GM23338 (cell line): ENCODE measurements around the gene MINDY4. TPM values are rescaled to one million over a fixed set of nuclear protein-coding genes. Genes with fewer than 3 reads are reported as not detected.

ENCODE experiments used
- ATAC-seq: fragments of 200-7000 bp; cut with Tn5 transposase; 3 replicates; pipeline ENCODE4 v1.9.1; 2020
- DNase-seq: peaks from one replicate; pipeline ENCODE4 v3.0.0-alpha.2; 2015; ENCODE audit warnings: low spot score
- H2AFZ ChIP-seq: fragments of 200-600 bp; sonication (generic); 2 replicates; pipeline ENCODE4 v1.8.0; 2016; ENCODE audit warnings: antibody characterized with exemption, mild to moderate bottlenecking, moderate library complexity
- H3F3A ChIP-seq: fragments of 200-600 bp; sonication (generic); replicated peaks from 2 replicates; pipeline ENCODE4 v1.8.0; 2017; ENCODE audit warnings: antibody characterized with exemption, mixed run types, low read depth
- H3K27ac ChIP-seq: fragments of 200-600 bp; sonication (generic); 2 replicates; pipeline ENCODE4 v1.6.1; 2016; ENCODE audit warnings: low read depth
- H3K27me3 ChIP-seq: fragments of 200-600 bp; sonication (generic); 2 replicates; pipeline ENCODE4 v1.8.0; 2016; ENCODE audit warnings: mild to moderate bottlenecking, mixed run types, moderate library complexity; ENCODE audit not compliant: insufficient read depth
- H3K36me3 ChIP-seq: fragments of 200-600 bp; sonication (generic); 2 replicates; pipeline ENCODE4 v1.8.0; 2016; ENCODE audit warnings: mild to moderate bottlenecking; ENCODE audit not compliant: insufficient read depth
- H3K4me1 ChIP-seq: fragments of 200-600 bp; sonication (generic); 2 replicates; pipeline ENCODE4 v1.8.0; 2016; ENCODE audit warnings: mild to moderate bottlenecking, moderate library complexity; ENCODE audit not compliant: insufficient read depth
- H3K4me2 ChIP-seq: fragments of 200-600 bp; sonication (generic); 2 replicates; pipeline ENCODE4 v1.7.1; 2017; ENCODE audit warnings: mixed run types
- H3K4me3 ChIP-seq: fragments of 200-600 bp; sonication (generic); 2 replicates; pipeline ENCODE4 v1.6.1; 2016; ENCODE audit warnings: mixed run types
- H3K79me2 ChIP-seq: fragments of 200-600 bp; sonication (generic); replicated peaks from 2 replicates; pipeline ENCODE4 v1.8.0; 2017; ENCODE audit warnings: mild to moderate bottlenecking; ENCODE audit not compliant: insufficient read depth
- H3K9me2 ChIP-seq: fragments of 200-600 bp; sonication (generic); 2 replicates; pipeline ENCODE4 v1.8.0; 2017; ENCODE audit not compliant: insufficient read depth
- H4K20me1 ChIP-seq: fragments of 200-600 bp; sonication (generic); replicated peaks from 2 replicates; pipeline ENCODE4 v1.8.0; 2017; ENCODE audit warnings: mild to moderate bottlenecking; ENCODE audit not compliant: insufficient read depth
- H3K27ac Mint-ChIP-seq: 2 replicates; pipeline ENCODE4 v1.8.0; 2020; ENCODE audit warnings: inconsistent platforms, mild to moderate bottlenecking, moderate library complexity, mixed read lengths
- H3K27me3 Mint-ChIP-seq: 3 replicates; pipeline ENCODE4 v1.8.0; 2022; ENCODE audit warnings: low read depth, mild to moderate bottlenecking, moderate library complexity, mixed read lengths, inconsistent platforms; ENCODE audit not compliant: insufficient read depth, poor library complexity
- H3K36me3 Mint-ChIP-seq: 3 replicates; pipeline ENCODE4 v1.8.0; 2021; ENCODE audit warnings: low read depth, mild to moderate bottlenecking, inconsistent platforms, moderate library complexity, mixed read lengths
- H3K4me1 Mint-ChIP-seq: 3 replicates; pipeline ENCODE4 v1.8.0; 2020; ENCODE audit warnings: mild to moderate bottlenecking, inconsistent platforms, mixed read lengths
- H3K4me3 Mint-ChIP-seq: 3 replicates; pipeline ENCODE4 v1.8.0; 2021; ENCODE audit warnings: moderate library complexity, mild to moderate bottlenecking, inconsistent platforms, mixed read lengths
- H3K9me3 Mint-ChIP-seq: 3 replicates; pipeline ENCODE4 v1.8.0; 2020; ENCODE audit warnings: moderate library complexity, mild to moderate bottlenecking, inconsistent platforms, mixed read lengths
- CREB1 ChIP-seq: fragments of 250-450 bp; sonication (Bioruptor Pico); IDR thresholded peaks from 2 replicates; pipeline ENCODE4 v1.5.0; 2020; ENCODE audit warnings: low read depth, mild to moderate bottlenecking, moderate library complexity
- EZH2 ChIP-seq: fragments of 200-600 bp; sonication (generic); IDR thresholded peaks from one replicate; pipeline ENCODE4 v1.8.0; 2017; ENCODE audit warnings: antibody characterized with exemption, mild to moderate bottlenecking, low read depth; ENCODE audit not compliant: unreplicated experiment
- EZH2phosphoT487 ChIP-seq: fragments of 200-600 bp; sonication (generic); IDR thresholded peaks from one replicate; pipeline ENCODE4 v1.8.1; 2018; ENCODE audit warnings: antibody characterized with exemption; ENCODE audit not compliant: unreplicated experiment
- JUNB ChIP-seq: IDR thresholded peaks from one replicate; pipeline ENCODE4 v1.6.1; 2016; ENCODE audit warnings: antibody characterized with exemption; ENCODE audit not compliant: unreplicated experiment
- NANOG ChIP-seq: IDR thresholded peaks from 2 replicates; pipeline ENCODE4 v1.6.1; 2016; ENCODE audit warnings: antibody characterized with exemption, borderline replicate concordance
- POLR2AphosphoS5 ChIP-seq: IDR thresholded peaks from 2 replicates; pipeline ENCODE4 v1.6.1; 2016; ENCODE audit warnings: antibody characterized with exemption, low read depth
- STAT1 ChIP-seq: IDR thresholded peaks from one replicate; pipeline ENCODE4 v1.6.1; 2016; ENCODE audit warnings: antibody characterized with exemption; ENCODE audit not compliant: unreplicated experiment
- ZNF114 ChIP-seq: fragments of 250-450 bp; sonication (Bioruptor Pico); IDR thresholded peaks from 2 replicates; pipeline ENCODE4 v1.5.0; 2020; ENCODE audit warnings: mild to moderate bottlenecking, moderate library complexity
- ZNF331 ChIP-seq: fragments of 250-450 bp; sonication (Bioruptor Pico); IDR thresholded peaks from 2 replicates; pipeline ENCODE4 v1.5.0; 2020; ENCODE audit warnings: low read depth, mild to moderate bottlenecking, moderate library complexity
- polyA plus RNA-seq: library from polyadenylated mRNA; unstranded; fragments of >200 nt; fragmentation: Nextera tagmentation; extraction: Ambion mirVana; gene quantifications from 2 replicates; pipeline ENCODE4 v1.2.1, GENCODE V29; 2016
- total RNA-seq: library from RNA; depleted of rRNA; stranded (reverse); fragments of >200 nt; shearing (Covaris generic); gene quantifications from 2 replicates; pipeline ENCODE4 v1.2.3, GENCODE V29; 2014
- TF ChIP-seq, protein P1 (sequence below): IDR thresholded peaks from one replicate; pipeline ENCODE4 v1.6.1; 2018; ENCODE audit warnings: antibody characterized with exemption; ENCODE audit not compliant: unreplicated experiment
- TF ChIP-seq, protein P2 (sequence below): fragments of 250-450 bp; sonication (Bioruptor Pico); IDR thresholded peaks from 2 replicates; pipeline ENCODE4 v1.5.0; 2020; ENCODE audit warnings: mild to moderate bottlenecking, moderate library complexity
- TF ChIP-seq, protein P3 (sequence below): IDR thresholded peaks from 2 replicates; pipeline ENCODE4 v1.6.1; 2016; ENCODE audit warnings: antibody characterized with exemption
- TF ChIP-seq, protein P4 (sequence below), 2 experiments: fragments of 200-600 bp in 1 of 2; sonication (generic) in 1 of 2; conservative IDR thresholded peaks; 2 replicates each; pipeline versions ENCODE4 v1.5.1 to v1.6.1; 2016 to 2017; ENCODE audit warnings: antibody characterized with exemption in 2 of 2, low read depth in 2 of 2, mild to moderate bottlenecking in 2 of 2, moderate library complexity in 1 of 2

MINDY4 gene
- total and polyA plus RNA-seq, 2 experiments from 2014 or later, result 1.7 to 4.4 TPM

DNA sequence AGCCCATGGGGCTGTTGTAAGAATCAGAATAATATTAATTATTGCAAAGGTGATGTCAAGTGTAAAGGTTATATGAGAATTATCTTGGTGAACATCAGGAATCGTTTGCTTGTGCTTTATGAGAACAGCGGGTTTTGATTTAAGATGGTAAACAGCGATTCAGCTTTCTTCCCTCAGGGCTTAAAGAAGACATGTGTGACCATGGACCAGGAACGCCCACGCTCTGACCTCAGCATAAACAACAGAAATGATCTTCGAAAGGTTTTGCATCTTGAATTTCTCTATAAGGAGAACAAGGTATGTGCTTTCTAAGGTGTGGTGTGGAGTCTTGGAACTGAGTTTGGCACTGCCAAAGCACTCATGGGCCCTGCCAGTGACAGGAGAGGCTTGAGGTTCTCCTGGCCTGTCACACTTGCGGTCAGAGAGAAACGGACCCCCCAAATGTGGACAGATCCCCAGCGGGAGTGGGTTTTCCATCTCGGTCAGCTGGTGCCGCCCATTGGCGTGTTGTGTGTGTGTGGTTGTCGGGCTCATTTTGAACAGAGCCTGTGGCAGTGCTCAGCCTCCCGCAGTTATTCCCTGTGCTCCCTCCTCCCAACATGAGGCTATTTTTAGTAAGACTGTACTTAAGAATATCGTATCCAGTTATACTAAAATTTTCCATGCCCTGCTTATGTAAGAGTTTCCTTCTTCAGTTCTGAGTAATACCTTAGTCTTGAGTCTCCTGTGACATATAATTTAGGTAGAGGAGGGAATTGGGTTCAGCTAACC lies 7.2 kb downstream of the MINDY4 start:
- Histone ChIP-seq H2AFZ (no peak overlapping the region), H3K27ac (no peak overlapping the region), H3K4me1 (no peaks in the 10 kb centered on the region), H3K4me2 (no peak overlapping the region), H3K36me3 (peaks cover 5% of the 10 kb centered on the region; the same call in 1 of the 2 replicates), H3K4me3 (no peak overlapping the region), H3F3A (no peaks in the 10 kb centered on the region), H3K9me2 (no peaks in the 10 kb centered on the region), H3K27me3 (no peaks in the 10 kb centered on the region), H4K20me1 (no peaks in the 10 kb centered on the region; the same call in 1 of the 2 replicates), H3K79me2 (no peaks in the 10 kb centered on the region)
- DNase-seq (no peak), ATAC-seq (no peak)
- no peak overlapping the region for H3K4me3 Mint-ChIP-seq
- H3K9me3 Mint-ChIP-seq, result no peaks in the 10 kb centered on the region
- H3K27me3 Mint-ChIP-seq, result no peaks in the 10 kb centered on the region
- peaks cover 13% of the 10 kb centered on the region; the same call in 2 of the 3 replicates for H3K36me3 Mint-ChIP-seq
- no peak overlapping the region for H3K27ac Mint-ChIP-seq
- no peaks in the 10 kb centered on the region for H3K4me1 Mint-ChIP-seq
- TF ChIP-seq, protein P1, sequence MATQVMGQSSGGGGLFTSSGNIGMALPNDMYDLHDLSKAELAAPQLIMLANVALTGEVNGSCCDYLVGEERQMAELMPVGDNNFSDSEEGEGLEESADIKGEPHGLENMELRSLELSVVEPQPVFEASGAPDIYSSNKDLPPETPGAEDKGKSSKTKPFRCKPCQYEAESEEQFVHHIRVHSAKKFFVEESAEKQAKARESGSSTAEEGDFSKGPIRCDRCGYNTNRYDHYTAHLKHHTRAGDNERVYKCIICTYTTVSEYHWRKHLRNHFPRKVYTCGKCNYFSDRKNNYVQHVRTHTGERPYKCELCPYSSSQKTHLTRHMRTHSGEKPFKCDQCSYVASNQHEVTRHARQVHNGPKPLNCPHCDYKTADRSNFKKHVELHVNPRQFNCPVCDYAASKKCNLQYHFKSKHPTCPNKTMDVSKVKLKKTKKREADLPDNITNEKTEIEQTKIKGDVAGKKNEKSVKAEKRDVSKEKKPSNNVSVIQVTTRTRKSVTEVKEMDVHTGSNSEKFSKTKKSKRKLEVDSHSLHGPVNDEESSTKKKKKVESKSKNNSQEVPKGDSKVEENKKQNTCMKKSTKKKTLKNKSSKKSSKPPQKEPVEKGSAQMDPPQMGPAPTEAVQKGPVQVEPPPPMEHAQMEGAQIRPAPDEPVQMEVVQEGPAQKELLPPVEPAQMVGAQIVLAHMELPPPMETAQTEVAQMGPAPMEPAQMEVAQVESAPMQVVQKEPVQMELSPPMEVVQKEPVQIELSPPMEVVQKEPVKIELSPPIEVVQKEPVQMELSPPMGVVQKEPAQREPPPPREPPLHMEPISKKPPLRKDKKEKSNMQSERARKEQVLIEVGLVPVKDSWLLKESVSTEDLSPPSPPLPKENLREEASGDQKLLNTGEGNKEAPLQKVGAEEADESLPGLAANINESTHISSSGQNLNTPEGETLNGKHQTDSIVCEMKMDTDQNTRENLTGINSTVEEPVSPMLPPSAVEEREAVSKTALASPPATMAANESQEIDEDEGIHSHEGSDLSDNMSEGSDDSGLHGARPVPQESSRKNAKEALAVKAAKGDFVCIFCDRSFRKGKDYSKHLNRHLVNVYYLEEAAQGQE, result no peak
- TF ChIP-seq JUNB, result no peak
- TF ChIP-seq NANOG, result no peak
- no peak for TF ChIP-seq STAT1
- TF ChIP-seq EZH2, result no peak
- no peak for TF ChIP-seq EZH2phosphoT487
- TF ChIP-seq ZNF114 (CRISPR knock-in tag), result no peak
- TF ChIP-seq, protein P2, sequence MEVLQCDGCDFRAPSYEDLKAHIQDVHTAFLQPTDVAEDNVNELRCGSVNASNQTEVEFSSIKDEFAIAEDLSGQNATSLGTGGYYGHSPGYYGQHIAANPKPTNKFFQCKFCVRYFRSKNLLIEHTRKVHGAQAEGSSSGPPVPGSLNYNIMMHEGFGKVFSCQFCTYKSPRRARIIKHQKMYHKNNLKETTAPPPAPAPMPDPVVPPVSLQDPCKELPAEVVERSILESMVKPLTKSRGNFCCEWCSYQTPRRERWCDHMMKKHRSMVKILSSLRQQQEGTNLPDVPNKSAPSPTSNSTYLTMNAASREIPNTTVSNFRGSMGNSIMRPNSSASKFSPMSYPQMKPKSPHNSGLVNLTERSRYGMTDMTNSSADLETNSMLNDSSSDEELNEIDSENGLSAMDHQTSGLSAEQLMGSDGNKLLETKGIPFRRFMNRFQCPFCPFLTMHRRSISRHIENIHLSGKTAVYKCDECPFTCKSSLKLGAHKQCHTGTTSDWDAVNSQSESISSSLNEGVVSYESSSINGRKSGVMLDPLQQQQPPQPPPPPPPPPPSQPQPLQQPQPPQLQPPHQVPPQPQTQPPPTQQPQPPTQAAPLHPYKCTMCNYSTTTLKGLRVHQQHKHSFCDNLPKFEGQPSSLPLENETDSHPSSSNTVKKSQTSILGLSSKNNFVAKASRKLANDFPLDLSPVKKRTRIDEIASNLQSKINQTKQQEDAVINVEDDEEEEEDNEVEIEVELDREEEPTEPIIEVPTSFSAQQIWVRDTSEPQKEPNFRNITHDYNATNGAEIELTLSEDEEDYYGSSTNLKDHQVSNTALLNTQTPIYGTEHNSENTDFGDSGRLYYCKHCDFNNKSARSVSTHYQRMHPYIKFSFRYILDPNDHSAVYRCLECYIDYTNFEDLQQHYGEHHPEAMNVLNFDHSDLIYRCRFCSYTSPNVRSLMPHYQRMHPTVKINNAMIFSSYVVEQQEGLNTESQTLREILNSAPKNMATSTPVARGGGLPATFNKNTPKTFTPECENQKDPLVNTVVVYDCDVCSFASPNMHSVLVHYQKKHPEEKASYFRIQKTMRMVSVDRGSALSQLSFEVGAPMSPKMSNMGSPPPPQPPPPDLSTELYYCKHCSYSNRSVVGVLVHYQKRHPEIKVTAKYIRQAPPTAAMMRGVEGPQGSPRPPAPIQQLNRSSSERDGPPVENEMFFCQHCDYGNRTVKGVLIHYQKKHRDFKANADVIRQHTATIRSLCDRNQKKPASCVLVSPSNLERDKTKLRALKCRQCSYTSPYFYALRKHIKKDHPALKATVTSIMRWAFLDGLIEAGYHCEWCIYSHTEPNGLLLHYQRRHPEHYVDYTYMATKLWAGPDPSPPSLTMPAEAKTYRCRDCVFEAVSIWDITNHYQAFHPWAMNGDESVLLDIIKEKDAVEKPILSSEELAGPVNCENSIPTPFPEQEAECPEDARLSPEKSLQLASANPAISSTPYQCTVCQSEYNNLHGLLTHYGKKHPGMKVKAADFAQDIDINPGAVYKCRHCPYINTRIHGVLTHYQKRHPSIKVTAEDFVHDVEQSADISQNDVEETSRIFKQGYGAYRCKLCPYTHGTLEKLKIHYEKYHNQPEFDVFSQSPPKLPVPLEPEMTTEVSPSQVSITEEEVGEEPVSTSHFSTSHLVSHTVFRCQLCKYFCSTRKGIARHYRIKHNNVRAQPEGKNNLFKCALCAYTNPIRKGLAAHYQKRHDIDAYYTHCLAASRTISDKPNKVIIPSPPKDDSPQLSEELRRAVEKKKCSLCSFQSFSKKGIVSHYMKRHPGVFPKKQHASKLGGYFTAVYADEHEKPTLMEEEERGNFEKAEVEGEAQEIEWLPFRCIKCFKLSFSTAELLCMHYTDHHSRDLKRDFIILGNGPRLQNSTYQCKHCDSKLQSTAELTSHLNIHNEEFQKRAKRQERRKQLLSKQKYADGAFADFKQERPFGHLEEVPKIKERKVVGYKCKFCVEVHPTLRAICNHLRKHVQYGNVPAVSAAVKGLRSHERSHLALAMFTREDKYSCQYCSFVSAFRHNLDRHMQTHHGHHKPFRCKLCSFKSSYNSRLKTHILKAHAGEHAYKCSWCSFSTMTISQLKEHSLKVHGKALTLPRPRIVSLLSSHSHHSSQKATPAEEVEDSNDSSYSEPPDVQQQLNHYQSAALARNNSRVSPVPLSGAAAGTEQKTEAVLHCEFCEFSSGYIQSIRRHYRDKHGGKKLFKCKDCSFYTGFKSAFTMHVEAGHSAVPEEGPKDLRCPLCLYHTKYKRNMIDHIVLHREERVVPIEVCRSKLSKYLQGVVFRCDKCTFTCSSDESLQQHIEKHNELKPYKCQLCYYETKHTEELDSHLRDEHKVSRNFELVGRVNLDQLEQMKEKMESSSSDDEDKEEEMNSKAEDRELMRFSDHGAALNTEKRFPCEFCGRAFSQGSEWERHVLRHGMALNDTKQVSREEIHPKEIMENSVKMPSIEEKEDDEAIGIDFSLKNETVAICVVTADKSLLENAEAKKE, result no peak
- TF ChIP-seq POLR2AphosphoS5, result no peak
- TF ChIP-seq CREB1 (CRISPR knock-in tag), result no peak
- TF ChIP-seq, protein P3, sequence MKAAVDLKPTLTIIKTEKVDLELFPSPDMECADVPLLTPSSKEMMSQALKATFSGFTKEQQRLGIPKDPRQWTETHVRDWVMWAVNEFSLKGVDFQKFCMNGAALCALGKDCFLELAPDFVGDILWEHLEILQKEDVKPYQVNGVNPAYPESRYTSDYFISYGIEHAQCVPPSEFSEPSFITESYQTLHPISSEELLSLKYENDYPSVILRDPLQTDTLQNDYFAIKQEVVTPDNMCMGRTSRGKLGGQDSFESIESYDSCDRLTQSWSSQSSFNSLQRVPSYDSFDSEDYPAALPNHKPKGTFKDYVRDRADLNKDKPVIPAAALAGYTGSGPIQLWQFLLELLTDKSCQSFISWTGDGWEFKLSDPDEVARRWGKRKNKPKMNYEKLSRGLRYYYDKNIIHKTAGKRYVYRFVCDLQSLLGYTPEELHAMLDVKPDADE, result no peak
- no peak for TF ChIP-seq ZNF331 (CRISPR knock-in tag)
- TF ChIP-seq, protein P4, sequence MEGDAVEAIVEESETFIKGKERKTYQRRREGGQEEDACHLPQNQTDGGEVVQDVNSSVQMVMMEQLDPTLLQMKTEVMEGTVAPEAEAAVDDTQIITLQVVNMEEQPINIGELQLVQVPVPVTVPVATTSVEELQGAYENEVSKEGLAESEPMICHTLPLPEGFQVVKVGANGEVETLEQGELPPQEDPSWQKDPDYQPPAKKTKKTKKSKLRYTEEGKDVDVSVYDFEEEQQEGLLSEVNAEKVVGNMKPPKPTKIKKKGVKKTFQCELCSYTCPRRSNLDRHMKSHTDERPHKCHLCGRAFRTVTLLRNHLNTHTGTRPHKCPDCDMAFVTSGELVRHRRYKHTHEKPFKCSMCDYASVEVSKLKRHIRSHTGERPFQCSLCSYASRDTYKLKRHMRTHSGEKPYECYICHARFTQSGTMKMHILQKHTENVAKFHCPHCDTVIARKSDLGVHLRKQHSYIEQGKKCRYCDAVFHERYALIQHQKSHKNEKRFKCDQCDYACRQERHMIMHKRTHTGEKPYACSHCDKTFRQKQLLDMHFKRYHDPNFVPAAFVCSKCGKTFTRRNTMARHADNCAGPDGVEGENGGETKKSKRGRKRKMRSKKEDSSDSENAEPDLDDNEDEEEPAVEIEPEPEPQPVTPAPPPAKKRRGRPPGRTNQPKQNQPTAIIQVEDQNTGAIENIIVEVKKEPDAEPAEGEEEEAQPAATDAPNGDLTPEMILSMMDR (conservative IDR thresholded peaks at IDR 0.05; ENCODE audit: low read depth in 2 of 2), result no peak
